ENCODE measurements around the gene TMOD2. TPM values are rescaled to one million over a fixed set of nuclear protein-coding genes. Genes with fewer than 3 reads are reported as not detected.
A peak's percentile ranks its signal among the peaks of the same experiment; 100 is the strongest.

The TMOD2 gene
- total RNA-seq, 2 experiments from 2014 or later: 5.6 to 6.9 TPM

- peaks cover 13% of the 10 kb centered on the region for H3K4me1 ChIP-seq (ENCODE audit: insufficient read depth, low read length)
- Mint-ChIP-seq H3K9me3 (no peaks in the 10 kb centered on the region), H3K36me3 (ENCODE audit: low read depth) (no peaks in the 10 kb centered on the region), H3K4me3 (no peak overlapping the region), H3K4me1 (ENCODE audit: low read depth) (peaks cover 85% of the 10 kb centered on the region), H3K27ac (peak overlapping the region; percentile 27), H3K27me3 (no peaks in the 10 kb centered on the region)
- DNase-seq (no peak), ATAC-seq (ENCODE audit: poor library complexity) (no peak)
- H3K9me3 ChIP-seq (ENCODE audit: control insufficient read depth in 1 of 2, insufficient read depth in 1 of 2, low read length in 2 of 2): no peaks in the 10 kb centered on the region
- TF ChIP-seq CTCF (IDR thresholded peaks at IDR 0.05): no peak
- no peak overlapping the region for H3K4me3 ChIP-seq (ENCODE audit: low read length)
- H3K27me3 ChIP-seq (ENCODE audit: control insufficient read depth in 1 of 2, insufficient read depth in 2 of 2, low read length in 2 of 2): no peaks in the 10 kb centered on the region
- ChIA-PET POLR2A (interaction anchor here (0.9 to 2.0 kb wide), 2 partner anchors 8 to 15 kb away, joined by 4 read pairs; no protein-coding TSS in a partner anchor), CTCF (no interaction called here)
- H3K36me3 ChIP-seq (ENCODE audit: insufficient read depth, low read length): no peaks in the 10 kb centered on the region
- no peak overlapping the region for H3K27ac ChIP-seq (ENCODE audit: low read depth in 1 of 2, low read length in 2 of 2)
- intact Hi-C loops (cut with DNase I, micrococcal nuclease): no loop called here
Measured at GRCh38 chr15:51853998-51854397, 102.6 kb downstream of the TMOD2 start.

- ATAC-seq (ENCODE audit: poor library complexity) (no peak), DNase-seq (no peak)
- Mint-ChIP-seq H3K4me3 (no peak overlapping the region), H3K27me3 (no peaks in the 10 kb centered on the region), H3K9me3 (no peaks in the 10 kb centered on the region), H3K27ac (peak overlapping the region; percentile 27), H3K36me3 (ENCODE audit: low read depth) (no peaks in the 10 kb centered on the region), H3K4me1 (ENCODE audit: low read depth) (peaks cover 86% of the 10 kb centered on the region)
- intact Hi-C loops (cut with DNase I, micrococcal nuclease): no loop called here
- no peak overlapping the region for H3K4me3 ChIP-seq (ENCODE audit: low read length)
- no peak for TF ChIP-seq CTCF (IDR thresholded peaks at IDR 0.05)
- H3K27me3 ChIP-seq (ENCODE audit: control insufficient read depth in 1 of 2, insufficient read depth in 2 of 2, low read length in 2 of 2): no peaks in the 10 kb centered on the region
- H3K9me3 ChIP-seq (ENCODE audit: control insufficient read depth in 1 of 2, insufficient read depth in 1 of 2, low read length in 2 of 2): no peaks in the 10 kb centered on the region
- no peaks in the 10 kb centered on the region for H3K36me3 ChIP-seq (ENCODE audit: insufficient read depth, low read length)
- ChIA-PET CTCF (interaction anchor here (1.1 to 1.3 kb wide), 2 partner anchors 12 to 21 kb away, joined by 3 to 4 read pairs; no protein-coding TSS in a partner anchor), POLR2A (interaction anchor here (2.0 kb wide), 1 partner anchor 17 kb away, joined by 4 read pairs; no protein-coding TSS in a partner anchor)
- H3K27ac ChIP-seq (ENCODE audit: low read depth in 1 of 2, low read length in 2 of 2): no peak overlapping the region
- peaks cover 11% of the 10 kb centered on the region for H3K4me1 ChIP-seq (ENCODE audit: insufficient read depth, low read length)
Measured at GRCh38 chr15:51855612-51856011, 104.2 kb downstream of the TMOD2 start.

GRCh38 chr15:51856714-51857380 lies 105.5 kb downstream of the TMOD2 start:
- ATAC-seq (ENCODE audit: poor library complexity): no peak
- H3K9me3 ChIP-seq (ENCODE audit: control insufficient read depth in 1 of 2, insufficient read depth in 1 of 2, low read length in 2 of 2): no peaks in the 10 kb centered on the region
- Mint-ChIP-seq H3K27me3 (no peaks in the 10 kb centered on the region), H3K4me1 (ENCODE audit: low read depth) (peaks cover 86% of the 10 kb centered on the region), H3K36me3 (ENCODE audit: low read depth) (peaks cover 7% of the 10 kb centered on the region), H3K9me3 (no peaks in the 10 kb centered on the region), H3K4me3 (no peak overlapping the region), H3K27ac (peak overlapping the region; percentile 27)
- no peak overlapping the region for H3K4me3 ChIP-seq (ENCODE audit: low read length)
- POLR2A ChIA-PET: no interaction called here
- intact Hi-C loops (cut with DNase I, micrococcal nuclease): no loop called here
- CTCF ChIA-PET: interaction anchor here (0.8 to 1.0 kb wide), 2 partner anchors 32 to 45 kb away, joined by 3 read pairs; no protein-coding TSS in a partner anchor
- no peak overlapping the region for H3K27ac ChIP-seq (ENCODE audit: low read depth in 1 of 2, low read length in 2 of 2)
- DNase-seq: no peak
- H3K4me1 ChIP-seq (ENCODE audit: insufficient read depth, low read length): peaks cover 19% of the 10 kb centered on the region
- TF ChIP-seq CTCF (IDR thresholded peaks at IDR 0.05): no peak
- H3K27me3 ChIP-seq (ENCODE audit: control insufficient read depth in 1 of 2, insufficient read depth in 2 of 2, low read length in 2 of 2): no peaks in the 10 kb centered on the region
- no peaks in the 10 kb centered on the region for H3K36me3 ChIP-seq (ENCODE audit: insufficient read depth, low read length)

All from CD4-positive, alpha-beta T cell (primary cell).